Measurements from ENCODE around the gene FAM131A.

Gene FAM131A, protein sequence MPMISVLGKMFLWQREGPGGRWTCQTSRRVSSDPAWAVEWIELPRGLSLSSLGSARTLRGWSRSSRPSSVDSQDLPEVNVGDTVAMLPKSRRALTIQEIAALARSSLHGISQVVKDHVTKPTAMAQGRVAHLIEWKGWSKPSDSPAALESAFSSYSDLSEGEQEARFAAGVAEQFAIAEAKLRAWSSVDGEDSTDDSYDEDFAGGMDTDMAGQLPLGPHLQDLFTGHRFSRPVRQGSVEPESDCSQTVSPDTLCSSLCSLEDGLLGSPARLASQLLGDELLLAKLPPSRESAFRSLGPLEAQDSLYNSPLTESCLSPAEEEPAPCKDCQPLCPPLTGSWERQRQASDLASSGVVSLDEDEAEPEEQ

DNA sequence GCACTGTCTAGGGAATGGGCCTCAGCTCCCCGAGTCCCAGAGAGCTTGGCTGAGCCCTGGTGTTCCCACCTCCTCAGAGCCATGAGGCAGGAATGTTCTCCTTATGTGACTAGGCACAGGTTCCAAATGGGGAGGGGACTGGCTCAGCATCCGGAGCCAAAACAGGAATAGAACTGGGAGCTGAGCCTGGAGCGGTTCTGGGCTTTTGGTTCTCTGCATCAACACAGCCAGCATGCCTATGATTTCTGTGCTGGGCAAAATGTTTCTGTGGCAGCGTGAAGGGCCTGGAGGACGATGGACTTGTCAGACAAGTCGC lies at the start of gene FAM131A:
Gene FAM131A (plus strand): TSS at position 202 of the 316 bp plus-strand sequence. CDS start 31 bp downstream, at position 233.
- H3K4me3 ChIP-seq (ENCODE audit: low read depth, low read length): peak within 1 kb of the TSS; percentile 66
- TF ChIP-seq, protein P1, sequence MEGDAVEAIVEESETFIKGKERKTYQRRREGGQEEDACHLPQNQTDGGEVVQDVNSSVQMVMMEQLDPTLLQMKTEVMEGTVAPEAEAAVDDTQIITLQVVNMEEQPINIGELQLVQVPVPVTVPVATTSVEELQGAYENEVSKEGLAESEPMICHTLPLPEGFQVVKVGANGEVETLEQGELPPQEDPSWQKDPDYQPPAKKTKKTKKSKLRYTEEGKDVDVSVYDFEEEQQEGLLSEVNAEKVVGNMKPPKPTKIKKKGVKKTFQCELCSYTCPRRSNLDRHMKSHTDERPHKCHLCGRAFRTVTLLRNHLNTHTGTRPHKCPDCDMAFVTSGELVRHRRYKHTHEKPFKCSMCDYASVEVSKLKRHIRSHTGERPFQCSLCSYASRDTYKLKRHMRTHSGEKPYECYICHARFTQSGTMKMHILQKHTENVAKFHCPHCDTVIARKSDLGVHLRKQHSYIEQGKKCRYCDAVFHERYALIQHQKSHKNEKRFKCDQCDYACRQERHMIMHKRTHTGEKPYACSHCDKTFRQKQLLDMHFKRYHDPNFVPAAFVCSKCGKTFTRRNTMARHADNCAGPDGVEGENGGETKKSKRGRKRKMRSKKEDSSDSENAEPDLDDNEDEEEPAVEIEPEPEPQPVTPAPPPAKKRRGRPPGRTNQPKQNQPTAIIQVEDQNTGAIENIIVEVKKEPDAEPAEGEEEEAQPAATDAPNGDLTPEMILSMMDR (IDR thresholded peaks at IDR 0.05; ENCODE audit: low read depth, low read length): no peak

DNA sequence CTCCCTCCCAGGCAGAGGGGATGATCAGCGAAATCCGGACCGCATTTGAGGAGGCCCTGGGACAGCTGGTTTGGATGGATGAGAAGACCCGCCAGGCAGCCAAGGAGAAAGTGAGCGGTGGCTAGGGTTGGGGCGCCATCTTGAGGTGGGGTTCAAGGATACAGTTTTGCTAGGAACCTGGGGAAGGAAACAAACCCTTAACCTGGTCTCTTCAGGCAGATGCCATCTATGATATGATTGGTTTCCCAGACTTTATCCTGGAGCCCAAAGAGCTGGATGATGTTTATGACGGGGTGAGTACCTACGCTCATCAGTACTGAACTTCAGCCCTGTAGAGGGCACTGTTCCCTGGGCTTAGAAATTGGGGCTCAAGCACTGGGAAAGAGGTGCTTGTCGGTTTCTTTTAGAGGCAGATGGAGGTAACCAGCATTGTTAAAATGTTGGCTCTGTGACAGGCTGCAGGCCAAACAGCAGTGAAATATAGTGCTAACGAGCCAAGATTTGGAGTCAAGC lies 47.9 kb upstream of the FAM131A start:
- TF ChIP-seq, protein P1 (IDR thresholded peaks at IDR 0.05; ENCODE audit: low read depth, low read length): peak; percentile 59
- no peak overlapping the region for H3K4me3 ChIP-seq (ENCODE audit: low read depth, low read length)

DNA sequence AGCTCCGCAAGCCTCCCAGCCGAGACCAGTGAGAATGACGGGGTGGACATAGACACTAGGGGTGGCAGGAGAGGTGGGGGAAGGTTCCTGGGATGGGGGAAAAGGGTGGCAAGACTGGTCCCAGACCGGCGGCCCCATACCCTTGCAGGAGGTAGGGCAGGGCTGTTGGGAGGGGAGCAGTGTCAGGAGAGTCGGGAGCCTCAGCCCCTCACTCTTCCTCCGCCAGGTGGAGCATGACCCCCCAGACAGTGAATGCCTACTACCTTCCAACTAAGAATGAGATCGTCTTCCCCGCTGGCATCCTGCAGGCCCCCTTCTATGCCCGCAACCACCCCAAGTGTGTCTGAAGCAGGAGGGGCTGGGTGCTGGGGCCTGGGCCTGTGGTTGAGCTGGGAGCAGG lies 47.1 kb upstream of the FAM131A start:
- H3K4me3 ChIP-seq (ENCODE audit: low read depth, low read length): no peak overlapping the region
- TF ChIP-seq, protein P1 (IDR thresholded peaks at IDR 0.05; ENCODE audit: low read depth, low read length): no peak

DNA sequence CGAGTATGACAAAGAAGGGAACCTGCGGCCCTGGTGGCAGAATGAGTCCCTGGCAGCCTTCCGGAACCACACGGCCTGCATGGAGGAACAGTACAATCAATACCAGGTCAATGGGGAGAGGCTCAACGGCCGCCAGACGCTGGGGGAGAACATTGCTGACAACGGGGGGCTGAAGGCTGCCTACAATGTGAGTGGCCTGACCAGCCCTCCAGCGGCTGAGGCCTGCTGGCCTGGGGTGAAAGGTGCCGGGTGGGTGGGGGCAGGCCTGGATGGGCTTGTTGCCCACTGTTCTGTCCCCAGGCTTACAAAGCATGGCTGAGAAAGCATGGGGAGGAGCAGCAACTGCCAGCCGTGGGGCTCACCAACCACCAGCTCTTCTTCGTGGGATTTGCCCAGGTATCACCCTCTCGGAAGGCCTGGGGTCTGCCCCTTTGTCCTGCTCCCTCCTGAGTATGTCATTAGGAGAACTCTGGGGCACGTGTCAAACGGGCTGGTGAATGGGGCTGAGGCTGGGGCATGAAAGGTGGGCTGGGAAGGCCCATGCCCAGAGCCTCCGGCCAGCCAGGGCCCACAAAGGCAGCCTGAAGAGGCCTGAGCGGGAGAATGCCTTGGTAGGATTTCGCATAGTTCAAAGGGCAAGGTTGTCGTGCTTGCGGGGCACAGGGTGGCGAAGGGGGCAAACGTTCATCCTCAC lies 46.2 kb upstream of the FAM131A start:
- TF ChIP-seq, protein P1 (IDR thresholded peaks at IDR 0.05; ENCODE audit: low read depth, low read length): no peak
- H3K4me3 ChIP-seq (ENCODE audit: low read depth, low read length): no peak overlapping the region

DNA sequence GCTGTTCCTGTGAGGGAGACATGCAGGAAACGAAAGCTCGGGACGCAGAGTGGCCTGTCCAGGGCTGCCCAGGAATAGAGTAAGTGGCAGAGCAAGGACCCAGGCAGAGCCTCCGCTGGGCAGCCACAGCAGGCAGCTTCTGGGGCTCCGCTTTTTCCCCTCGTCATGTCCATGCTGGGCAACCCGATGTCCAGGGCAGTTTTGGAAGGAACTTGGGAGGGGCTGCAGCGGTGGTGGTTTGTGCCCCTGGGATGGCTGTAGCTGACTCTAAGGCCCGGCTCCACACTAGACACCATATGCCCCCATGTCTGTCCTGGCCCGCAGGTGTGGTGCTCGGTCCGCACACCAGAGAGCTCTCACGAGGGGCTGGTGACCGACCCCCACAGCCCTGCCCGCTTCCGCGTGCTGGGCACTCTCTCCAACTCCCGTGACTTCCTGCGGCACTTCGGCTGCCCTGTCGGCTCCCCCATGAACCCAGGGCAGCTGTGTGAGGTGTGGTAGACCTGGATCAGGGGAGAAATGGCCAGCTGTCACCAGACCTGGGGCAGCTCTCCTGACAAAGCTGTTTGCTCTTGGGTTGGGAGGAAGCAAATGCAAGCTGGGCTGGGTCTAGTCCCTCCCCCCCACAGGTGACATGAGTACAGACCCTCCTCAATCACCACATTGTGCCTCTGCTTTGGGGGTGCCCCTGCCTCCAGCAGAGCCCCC lies 45.5 kb upstream of the FAM131A start:
- H3K4me3 ChIP-seq (ENCODE audit: low read depth, low read length): no peak overlapping the region
- TF ChIP-seq, protein P1 (IDR thresholded peaks at IDR 0.05; ENCODE audit: low read depth, low read length): no peak

DNA sequence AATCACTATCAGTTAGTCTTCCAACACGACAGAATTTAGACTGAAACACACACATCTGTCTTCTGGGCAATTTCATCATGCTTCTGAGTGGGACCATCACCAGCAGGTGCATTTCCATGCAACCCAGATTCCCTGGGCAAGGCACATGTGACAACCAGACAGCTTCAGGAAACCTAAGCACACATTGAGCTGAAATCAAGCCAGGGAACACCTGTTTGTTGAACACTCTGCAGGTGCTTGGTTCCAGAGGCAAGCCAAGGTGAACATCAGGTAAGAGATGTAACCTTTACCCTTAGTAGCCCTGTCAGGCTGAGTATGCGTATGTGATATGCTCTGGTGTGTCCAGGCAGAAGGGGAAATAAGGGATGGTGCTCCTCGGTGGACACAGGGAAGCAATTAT lies 41.6 kb upstream of the FAM131A start:
- no peak overlapping the region for H3K4me3 ChIP-seq (ENCODE audit: low read depth, low read length)
- TF ChIP-seq, protein P1 (IDR thresholded peaks at IDR 0.05; ENCODE audit: low read depth, low read length): no peak
